ENCODE results near the gene ATP8B1.

Gene ATP8B1

GRCh38 chr18:57764087-57764486 lies 39.0 kb downstream of the ATP8B1 start:
- TF ChIP-seq ZBTB7A (IDR thresholded peaks at IDR 0.05; ENCODE audit: low read depth) (no peak), RAD21 (IDR thresholded peaks at IDR 0.05; ENCODE audit: low read depth) (no peak), TEAD4 (IDR thresholded peaks at IDR 0.05) (no peak), USF1 (IDR thresholded peaks at IDR 0.05) (no peak), TCF12 (IDR thresholded peaks at IDR 0.05; ENCODE audit: low read depth) (no peak), EP300 (IDR thresholded peaks at IDR 0.05; ENCODE audit: borderline replicate concordance) (no peak), NFIC (IDR thresholded peaks at IDR 0.05) (no peak), YY1 (IDR thresholded peaks at IDR 0.05; ENCODE audit: low read depth) (no peak), CEBPB (IDR thresholded peaks at IDR 0.05) (no peak), FOXM1 (IDR thresholded peaks at IDR 0.05; ENCODE audit: borderline replicate concordance, low read depth) (no peak), EGR1 (IDR thresholded peaks at IDR 0.05) (no peak)
- TF ChIP-seq, protein P1, sequence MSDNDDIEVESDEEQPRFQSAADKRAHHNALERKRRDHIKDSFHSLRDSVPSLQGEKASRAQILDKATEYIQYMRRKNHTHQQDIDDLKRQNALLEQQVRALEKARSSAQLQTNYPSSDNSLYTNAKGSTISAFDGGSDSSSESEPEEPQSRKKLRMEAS (IDR thresholded peaks at IDR 0.05): no peak
- TF ChIP-seq, protein P2, sequence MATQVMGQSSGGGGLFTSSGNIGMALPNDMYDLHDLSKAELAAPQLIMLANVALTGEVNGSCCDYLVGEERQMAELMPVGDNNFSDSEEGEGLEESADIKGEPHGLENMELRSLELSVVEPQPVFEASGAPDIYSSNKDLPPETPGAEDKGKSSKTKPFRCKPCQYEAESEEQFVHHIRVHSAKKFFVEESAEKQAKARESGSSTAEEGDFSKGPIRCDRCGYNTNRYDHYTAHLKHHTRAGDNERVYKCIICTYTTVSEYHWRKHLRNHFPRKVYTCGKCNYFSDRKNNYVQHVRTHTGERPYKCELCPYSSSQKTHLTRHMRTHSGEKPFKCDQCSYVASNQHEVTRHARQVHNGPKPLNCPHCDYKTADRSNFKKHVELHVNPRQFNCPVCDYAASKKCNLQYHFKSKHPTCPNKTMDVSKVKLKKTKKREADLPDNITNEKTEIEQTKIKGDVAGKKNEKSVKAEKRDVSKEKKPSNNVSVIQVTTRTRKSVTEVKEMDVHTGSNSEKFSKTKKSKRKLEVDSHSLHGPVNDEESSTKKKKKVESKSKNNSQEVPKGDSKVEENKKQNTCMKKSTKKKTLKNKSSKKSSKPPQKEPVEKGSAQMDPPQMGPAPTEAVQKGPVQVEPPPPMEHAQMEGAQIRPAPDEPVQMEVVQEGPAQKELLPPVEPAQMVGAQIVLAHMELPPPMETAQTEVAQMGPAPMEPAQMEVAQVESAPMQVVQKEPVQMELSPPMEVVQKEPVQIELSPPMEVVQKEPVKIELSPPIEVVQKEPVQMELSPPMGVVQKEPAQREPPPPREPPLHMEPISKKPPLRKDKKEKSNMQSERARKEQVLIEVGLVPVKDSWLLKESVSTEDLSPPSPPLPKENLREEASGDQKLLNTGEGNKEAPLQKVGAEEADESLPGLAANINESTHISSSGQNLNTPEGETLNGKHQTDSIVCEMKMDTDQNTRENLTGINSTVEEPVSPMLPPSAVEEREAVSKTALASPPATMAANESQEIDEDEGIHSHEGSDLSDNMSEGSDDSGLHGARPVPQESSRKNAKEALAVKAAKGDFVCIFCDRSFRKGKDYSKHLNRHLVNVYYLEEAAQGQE (IDR thresholded peaks at IDR 0.05; ENCODE audit: low read depth): no peak

DNA sequence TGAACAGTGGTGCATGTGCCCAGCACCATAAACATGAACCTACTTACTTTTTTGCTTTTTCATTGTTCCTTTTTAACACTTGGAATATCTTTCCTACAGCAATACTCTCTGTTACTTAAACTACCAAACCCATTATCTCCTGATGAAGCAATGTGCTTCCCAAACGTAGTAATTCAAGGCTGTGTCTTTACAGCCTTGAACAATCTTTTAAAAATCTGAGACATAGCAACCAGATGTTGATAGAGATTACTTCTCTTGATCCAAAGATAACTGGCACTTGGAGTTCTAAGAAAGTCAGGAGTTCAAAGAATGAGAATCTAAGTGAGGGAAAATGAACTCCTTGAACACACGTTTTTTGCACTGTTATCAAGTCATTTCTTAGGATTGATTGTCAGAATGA lies 40.4 kb downstream of the ATP8B1 start:
- TF ChIP-seq RAD21 (IDR thresholded peaks at IDR 0.05; ENCODE audit: low read depth) (no peak), TCF12 (IDR thresholded peaks at IDR 0.05; ENCODE audit: low read depth) (no peak), EGR1 (IDR thresholded peaks at IDR 0.05) (no peak), ZBTB7A (IDR thresholded peaks at IDR 0.05; ENCODE audit: low read depth) (no peak), USF1 (IDR thresholded peaks at IDR 0.05) (no peak), EP300 (IDR thresholded peaks at IDR 0.05; ENCODE audit: borderline replicate concordance) (no peak), NFIC (IDR thresholded peaks at IDR 0.05) (no peak), YY1 (IDR thresholded peaks at IDR 0.05; ENCODE audit: low read depth) (no peak)
- TF ChIP-seq, protein P1 (IDR thresholded peaks at IDR 0.05): no peak

DNA sequence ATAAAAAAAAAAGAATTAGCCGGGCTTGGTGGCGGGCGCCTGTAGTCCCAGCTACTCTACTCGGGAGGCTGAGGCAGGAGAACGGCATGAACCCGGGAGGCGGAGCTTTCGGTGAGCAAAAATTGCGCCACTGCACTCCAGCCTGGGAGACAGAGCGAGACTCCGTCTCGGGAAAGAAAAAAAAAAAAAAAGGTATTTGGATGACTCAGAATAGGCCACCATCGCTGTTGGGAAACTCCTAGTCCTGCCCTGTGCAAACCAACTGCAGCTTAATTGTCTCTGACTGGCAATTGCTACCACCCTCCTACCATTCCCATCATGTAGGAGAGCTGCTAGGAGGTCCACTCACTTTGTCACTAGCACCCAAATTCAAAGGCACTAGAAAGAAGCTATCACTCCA lies 43.5 kb downstream of the ATP8B1 start:
- TF ChIP-seq EGR1 (IDR thresholded peaks at IDR 0.05) (no peak), USF1 (IDR thresholded peaks at IDR 0.05) (no peak), EP300 (IDR thresholded peaks at IDR 0.05; ENCODE audit: borderline replicate concordance) (no peak), CEBPB (IDR thresholded peaks at IDR 0.05) (no peak), NFIC (IDR thresholded peaks at IDR 0.05) (no peak), TCF12 (IDR thresholded peaks at IDR 0.05; ENCODE audit: low read depth) (no peak)
- TF ChIP-seq, protein P1 (IDR thresholded peaks at IDR 0.05): no peak

DNA sequence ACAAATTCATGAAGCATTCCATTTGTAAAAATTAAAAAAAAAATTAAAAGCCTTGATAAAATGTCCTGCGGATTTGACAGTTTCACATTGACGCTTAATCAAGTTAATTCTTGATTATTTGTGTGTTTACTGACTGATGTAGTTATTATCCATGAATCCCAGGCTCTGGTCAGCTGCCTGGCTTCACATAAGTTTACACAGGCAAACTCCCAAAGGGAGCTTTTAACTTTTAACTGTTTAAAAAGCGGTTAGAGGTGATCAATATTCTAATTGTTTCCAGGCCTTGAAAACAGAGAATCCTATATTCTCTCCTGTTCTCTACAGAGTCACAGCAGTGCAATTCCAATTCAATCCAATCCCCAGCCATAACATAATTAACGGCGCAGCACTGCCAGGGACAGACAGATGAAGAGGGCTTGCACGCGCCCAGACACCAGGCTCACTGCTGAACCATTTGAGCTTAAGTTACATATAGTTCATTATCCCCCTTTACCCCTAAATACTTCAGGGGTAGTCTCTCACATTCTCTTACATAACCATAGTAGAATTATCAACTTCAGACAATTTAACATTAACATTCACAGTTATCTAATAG lies 47.5 kb downstream of the ATP8B1 start:
- TF ChIP-seq TAF1 (IDR thresholded peaks at IDR 0.05; ENCODE audit: low read depth): no peak
- TF ChIP-seq EGR1 (IDR thresholded peaks at IDR 0.05): no peak
- TF ChIP-seq FOXM1 (IDR thresholded peaks at IDR 0.05; ENCODE audit: borderline replicate concordance, low read depth): no peak
- TF ChIP-seq CREB1 (IDR thresholded peaks at IDR 0.05; ENCODE audit: low read depth): no peak
- no peak for TF ChIP-seq TCF12 (IDR thresholded peaks at IDR 0.05; ENCODE audit: low read depth)
- TF ChIP-seq YY1 (IDR thresholded peaks at IDR 0.05; ENCODE audit: low read depth): no peak

GRCh38 chr18:57754577-57755338 lies 48.4 kb downstream of the ATP8B1 start:
- TF ChIP-seq RAD21 (IDR thresholded peaks at IDR 0.05; ENCODE audit: low read depth) (no peak), EGR1 (IDR thresholded peaks at IDR 0.05) (no peak), CEBPB (IDR thresholded peaks at IDR 0.05) (no peak), TCF12 (IDR thresholded peaks at IDR 0.05; ENCODE audit: low read depth) (no peak), TAF1 (IDR thresholded peaks at IDR 0.05; ENCODE audit: low read depth) (no peak), EP300 (IDR thresholded peaks at IDR 0.05; ENCODE audit: borderline replicate concordance) (no peak), FOXM1 (IDR thresholded peaks at IDR 0.05; ENCODE audit: borderline replicate concordance, low read depth) (no peak), NFIC (IDR thresholded peaks at IDR 0.05) (no peak), CREB1 (IDR thresholded peaks at IDR 0.05; ENCODE audit: low read depth) (no peak), USF1 (IDR thresholded peaks at IDR 0.05) (no peak), TEAD4 (IDR thresholded peaks at IDR 0.05) (no peak), YY1 (IDR thresholded peaks at IDR 0.05; ENCODE audit: low read depth) (no peak), ZBTB7A (IDR thresholded peaks at IDR 0.05; ENCODE audit: low read depth) (no peak)
- TF ChIP-seq, protein P1 (IDR thresholded peaks at IDR 0.05): no peak
- TF ChIP-seq, protein P2 (IDR thresholded peaks at IDR 0.05; ENCODE audit: low read depth): no peak

Measured in Ishikawa (cell line).